HG03066 (cell line): ENCODE results near the gene DECR2.
"Not testable (repeated sequence)": the region's sequence is repeated elsewhere in the genome, so short reads cannot be mapped to it uniquely, and the experiment has no call there.

Experiments
- ATAC-seq: cut with Tn5 transposase; IDR thresholded peaks from one replicate; pipeline ENCODE4 v1.9.1; 2021; ENCODE audit warnings: low read depth; ENCODE audit not compliant: unreplicated experiment

Gene DECR2, protein sequence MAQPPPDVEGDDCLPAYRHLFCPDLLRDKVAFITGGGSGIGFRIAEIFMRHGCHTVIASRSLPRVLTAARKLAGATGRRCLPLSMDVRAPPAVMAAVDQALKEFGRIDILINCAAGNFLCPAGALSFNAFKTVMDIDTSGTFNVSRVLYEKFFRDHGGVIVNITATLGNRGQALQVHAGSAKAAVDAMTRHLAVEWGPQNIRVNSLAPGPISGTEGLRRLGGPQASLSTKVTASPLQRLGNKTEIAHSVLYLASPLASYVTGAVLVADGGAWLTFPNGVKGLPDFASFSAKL

GRCh38 chr16:401468-402348 is at the start of gene DECR2:
Gene DECR2 (plus strand): TSS chr16:401885. CDS start chr16:401964, 79 bp downstream.
- peak; percentile 51 for ATAC-seq

DNA sequence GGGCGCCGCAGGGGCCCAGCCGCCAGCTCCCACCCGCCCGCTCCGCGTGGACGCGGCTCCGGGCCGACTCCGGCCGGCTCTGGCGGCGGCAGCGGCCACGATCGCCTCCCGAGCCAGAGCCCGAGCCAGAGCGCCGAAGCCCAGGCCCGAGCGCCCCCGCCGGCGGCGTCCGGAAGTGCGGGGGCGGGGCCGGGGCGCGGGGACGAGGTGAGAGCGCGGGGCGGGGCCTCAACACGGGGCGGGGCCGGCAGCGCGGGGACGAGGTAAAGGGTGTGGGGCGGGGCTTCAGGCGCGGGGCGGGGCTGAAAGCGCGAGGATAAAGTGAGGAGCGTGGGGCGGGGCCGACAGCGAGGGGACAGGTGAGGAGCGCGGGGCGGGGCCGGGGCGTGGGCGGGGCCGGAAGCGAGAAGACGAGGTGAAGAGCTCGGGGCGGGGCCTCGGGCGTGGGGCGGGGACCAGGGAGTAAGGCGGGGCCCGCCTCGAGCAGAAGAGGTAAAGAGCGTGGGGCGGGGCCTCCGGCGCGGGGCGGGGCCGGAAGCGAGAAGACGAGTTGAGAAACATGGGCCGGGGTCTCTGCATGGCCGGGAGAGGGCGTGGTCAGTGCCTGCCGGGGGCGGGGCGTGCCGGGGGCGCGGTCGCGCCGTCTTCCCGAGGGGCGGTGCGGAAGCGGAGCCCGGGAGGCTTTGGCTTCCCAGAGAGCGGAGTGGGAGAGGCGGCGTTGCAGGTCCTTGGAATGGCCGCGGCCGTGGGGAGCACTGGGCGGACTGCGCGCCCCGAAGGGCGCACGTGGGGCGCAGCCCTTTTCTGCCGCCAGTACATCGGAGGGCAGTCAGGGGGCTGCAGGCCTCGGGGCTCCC is 48.9 kb upstream of the DECR2 start, which contains the start of gene AXIN1:
Gene AXIN1 (minus strand): TSS at position 177 of the 857 bp plus-strand sequence. CDS start 5,698 bp downstream, outside the sequence.
- ATAC-seq, result peak; percentile 46

DNA sequence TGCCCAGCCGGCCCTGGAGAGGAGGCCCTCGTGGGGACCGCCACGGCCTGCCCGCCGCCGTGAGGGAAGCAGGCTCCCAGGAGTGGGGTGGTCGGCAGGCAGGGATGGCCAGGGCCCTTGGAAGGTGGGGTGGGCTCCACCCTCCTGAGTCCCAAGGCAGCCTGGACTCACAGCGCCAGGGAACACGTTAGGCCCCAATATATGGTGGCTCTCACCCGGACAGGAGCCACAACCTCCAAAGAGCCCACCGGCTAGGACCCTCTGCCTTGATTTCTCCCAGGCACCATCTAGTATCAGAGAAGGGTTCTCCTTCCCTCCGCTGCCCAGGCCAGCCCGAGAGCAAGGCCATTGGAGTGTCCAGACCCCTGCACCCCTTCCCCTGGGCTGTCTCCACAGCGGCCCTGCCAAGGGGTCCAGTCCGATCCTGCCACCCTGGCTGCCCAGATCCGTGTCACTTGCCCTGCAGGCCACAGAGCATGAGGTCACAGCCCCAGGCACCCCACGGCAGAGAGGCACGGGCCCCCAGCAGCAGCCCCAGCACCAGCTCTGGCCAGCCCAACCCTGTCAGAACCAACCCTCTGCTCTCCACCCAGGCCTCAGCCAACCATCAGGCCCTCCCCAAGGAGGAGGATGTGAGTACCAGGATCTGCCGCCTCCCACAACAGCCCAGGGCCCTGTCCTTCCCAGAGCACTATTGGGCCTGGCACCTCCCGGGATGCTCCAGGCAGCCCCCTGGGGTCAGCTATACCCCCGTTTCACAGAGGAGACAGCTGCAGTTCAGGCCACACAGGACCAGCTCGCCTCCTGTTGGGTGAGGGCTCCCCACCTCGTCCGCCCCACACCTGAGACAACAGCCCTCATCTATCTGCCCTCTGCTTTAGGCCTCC is 48.0 kb upstream of the DECR2 start:
- ATAC-seq, result no peak

GRCh38 chr16:354291-354881 is 47.3 kb upstream of the DECR2 start:
- no peak for ATAC-seq

- ATAC-seq, result no peak
These were observed 46.7 kb upstream of the DECR2 start for GRCh38 chr16:354971-355461.

- no peak for ATAC-seq
These were observed 44.9 kb upstream of the DECR2 start for GRCh38 chr16:356741-357140.

DNA sequence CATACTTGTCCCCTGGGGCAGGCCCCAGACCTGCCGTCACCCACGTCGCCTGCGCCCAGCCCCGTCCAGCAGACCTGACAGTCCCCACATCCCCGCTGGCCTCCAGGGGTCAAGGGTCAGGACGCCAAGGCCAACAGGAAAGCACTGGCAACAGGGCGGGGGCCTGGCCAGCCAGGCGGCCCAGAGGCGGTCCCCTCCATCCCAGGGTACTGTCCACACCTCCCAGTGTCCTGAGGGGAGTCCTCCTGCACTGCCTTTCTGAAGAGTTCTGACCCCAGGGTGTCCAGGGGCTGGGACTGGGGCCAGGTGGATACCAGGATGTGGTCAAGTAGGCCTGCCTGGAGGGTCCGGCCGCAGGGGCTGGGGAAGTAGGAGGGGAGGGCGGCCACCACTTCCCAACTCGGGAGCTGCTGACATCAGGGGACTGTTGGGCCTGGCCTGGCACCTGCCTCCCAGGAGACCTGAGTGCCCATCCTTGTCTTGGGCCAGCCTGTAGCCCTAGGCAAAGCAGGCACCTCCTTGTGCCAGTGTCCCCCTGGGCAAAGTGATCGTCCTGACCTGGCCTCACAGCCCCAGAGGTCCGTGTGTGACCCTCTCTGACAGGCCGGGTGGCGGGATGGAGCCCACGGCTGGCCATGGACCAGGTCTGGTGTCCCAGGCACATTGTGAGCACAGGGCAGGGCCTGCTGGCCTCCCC is 42.5 kb upstream of the DECR2 start:
- ATAC-seq, result no peak

GRCh38 chr16:359871-360697 is 41.6 kb upstream of the DECR2 start:
- no peak for ATAC-seq

DNA sequence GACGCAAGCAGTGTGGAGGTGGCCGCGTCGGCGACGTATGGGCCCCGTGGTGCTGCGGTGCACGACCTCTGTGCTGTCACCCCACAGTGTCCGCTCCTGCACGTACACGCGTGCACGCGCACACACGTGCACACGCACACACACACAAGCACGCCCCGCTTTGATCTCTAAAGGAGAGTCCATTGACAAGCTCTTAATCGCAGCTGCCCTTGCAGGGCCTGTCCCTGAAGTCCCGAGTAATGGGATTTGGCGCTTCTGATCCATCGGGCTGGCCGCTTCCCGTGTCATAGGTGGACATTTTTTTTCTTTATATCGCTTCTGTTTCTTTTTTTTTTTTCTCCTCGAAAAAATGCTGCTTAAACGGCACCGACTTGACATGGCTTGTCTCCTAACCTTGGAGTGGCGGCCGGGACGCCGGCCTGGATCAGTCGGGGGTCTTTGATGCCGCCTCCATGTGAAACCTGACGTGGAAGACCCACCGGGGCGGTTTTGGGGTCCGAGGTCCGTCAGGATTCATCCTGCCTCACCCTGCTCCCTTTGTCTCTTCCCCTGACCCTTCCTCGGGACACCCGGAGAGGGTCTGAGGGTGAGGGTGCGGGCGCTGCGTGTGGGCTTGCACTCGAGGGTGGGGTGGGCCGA is 40.9 kb upstream of the DECR2 start:
- ATAC-seq, result no peak

DNA sequence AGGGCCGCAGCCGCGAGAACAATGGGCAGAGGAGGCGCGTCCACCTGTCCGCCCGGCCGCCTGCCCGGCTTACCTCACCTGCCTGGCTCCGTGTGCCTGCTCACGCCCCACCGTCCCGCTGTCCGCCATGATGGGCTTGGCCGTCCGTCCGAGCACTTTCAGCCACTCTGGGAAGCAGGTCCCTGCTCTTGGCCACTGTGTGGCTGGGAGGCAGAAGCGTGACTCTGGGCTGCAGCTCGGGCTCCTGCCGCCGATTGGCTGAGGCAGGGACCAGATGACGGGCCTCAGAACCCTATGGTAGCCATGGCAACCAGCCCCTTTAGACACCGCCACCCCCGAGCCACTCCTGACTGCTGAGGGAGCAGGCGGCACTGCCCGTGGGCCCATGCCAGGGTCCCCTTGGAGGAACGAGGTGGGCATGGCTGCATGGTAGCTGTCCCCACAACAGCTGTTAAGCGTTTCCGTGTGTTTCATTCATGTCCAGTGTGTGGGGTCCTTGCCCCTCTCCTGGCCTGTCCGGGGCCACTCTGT is 40.3 kb upstream of the DECR2 start:
- no peak for ATAC-seq

- ATAC-seq, result no peak
These were observed 39.6 kb upstream of the DECR2 start for GRCh38 chr16:361872-362701.

DNA sequence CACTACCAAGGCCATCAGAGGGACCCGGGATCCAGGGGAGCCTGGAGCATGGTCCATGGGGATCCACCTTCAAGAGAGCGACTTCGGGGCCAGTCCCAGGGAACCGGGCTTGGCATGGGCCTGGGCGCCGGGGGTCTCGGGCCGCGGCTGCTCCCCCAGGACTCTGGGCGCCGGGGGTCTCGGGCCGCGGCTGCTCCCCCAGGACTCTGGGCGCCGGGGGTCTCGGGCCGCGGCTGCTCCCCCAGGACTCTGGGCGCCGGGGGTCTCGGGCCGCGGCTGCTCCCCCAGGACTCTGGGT is 39.0 kb upstream of the DECR2 start:
- ATAC-seq, result not testable (repeated sequence)

DNA sequence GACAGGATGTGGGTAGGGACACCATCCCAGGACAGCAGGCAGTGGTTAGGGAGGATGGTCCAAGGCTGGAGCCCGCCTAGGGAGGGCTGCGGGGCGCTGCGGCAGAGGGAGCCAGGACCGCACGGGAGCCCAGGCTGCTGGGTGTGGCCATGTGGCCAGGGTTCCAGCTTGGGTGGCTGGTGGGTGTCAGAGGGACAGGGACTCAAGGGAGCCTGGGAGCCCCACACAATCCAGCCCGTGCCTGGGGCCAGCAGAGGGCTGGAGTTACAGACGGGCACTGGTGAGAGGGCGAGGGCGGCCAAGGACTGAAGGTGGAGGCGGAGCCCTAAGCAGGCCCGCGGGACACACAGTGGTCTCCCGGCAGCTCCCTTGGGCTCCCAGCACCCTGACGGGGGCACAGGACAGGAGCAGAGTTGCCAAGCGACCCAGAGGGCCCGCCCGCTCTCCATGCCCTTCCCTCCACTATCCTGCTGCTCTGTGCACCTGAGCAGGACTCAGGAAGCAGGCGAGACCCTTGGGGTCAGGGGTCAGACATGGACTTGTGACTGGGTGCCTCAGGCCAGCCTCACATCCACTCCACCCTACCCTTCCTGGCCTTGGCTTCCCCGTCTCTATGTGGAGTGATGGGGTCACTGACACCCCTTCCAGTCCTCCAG is 38.4 kb upstream of the DECR2 start:
- no peak for ATAC-seq

DNA sequence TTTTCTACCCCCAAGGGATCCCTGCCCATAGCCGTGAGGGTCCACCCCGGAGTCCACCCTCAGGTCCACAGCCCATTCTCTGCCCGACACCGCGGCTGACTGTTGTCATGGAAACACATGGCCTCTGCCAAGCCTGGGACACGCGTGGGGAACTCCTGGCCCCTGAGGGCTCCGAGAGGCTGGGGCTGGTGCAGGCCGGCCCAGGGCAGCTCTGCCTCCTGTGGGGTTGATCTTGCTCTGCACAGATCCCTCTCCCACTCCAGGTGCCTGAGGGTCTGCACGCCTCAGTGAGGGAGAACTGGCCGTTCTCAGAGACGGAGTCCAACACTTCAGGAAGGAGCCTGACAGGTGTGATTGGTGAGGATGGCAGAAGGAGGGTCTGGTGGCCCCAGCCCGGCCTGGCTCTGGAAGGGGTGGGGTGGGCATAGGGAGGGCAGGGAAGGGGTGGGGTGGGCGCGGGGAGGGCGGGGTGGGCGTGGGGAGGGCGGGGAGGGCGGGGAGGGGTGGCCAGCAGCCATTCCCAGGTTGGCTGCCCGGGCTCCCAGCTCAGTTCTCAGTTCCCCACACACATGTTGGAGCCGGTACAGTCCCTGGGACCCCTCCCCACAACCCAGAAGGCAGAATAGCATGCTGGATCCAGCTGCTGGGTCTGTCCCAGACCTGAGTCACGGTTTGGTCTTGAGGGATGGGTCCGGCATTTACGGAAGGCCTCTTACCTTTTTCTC is 37.8 kb upstream of the DECR2 start:
- ATAC-seq, result no peak
